Stimulated activated CD4-positive, alpha-beta T cell treated with anti-CD3 and anti-CD28 coated beads, Interleukin-12 subunit alpha, Interleukin-12 subunit beta, amount 100 ng/mL, for 48 hours (primary cell): ENCODE measurements around the gene MEIOB.

Experiments
- DNase-seq, 3 donors: peaks; one replicate each; pipeline ENCODE4 v3.0.0-alpha.2; 2020; ENCODE audit warnings: low read depth in 2 of 3, low spot score in 1 of 3

MEIOB gene

DNA sequence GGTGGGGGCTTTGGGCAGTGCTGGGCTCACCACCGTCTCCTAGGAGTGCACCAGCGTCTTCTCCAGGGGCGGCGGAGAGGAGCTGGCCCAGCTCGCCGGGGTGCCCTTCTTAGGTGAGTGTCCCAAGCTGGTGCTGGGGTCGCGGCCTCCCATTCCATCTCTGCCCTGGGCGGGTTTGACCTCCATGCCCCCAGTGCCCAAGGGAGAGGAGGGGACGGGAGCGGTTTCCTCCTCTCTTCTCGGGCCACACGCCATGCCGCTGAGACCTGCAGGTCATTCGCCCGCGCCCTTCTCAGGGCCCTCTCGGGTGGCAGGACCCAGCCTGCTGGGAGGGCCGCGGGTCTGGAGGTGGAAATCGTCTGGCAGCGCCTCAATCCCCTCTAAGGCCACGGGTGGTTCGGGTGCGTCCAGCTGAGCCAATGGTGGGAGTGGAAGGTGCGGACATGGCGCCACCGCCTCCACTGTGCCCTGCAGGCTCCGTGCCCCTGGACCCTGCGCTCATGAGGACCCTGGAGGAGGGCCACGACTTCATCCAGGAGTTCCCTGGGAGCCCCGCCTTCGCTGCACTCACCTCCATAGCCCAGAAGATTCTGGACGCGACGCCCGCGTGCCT, 83.8 kb downstream of the MEIOB start:
- DNase-seq: no peak

DNA sequence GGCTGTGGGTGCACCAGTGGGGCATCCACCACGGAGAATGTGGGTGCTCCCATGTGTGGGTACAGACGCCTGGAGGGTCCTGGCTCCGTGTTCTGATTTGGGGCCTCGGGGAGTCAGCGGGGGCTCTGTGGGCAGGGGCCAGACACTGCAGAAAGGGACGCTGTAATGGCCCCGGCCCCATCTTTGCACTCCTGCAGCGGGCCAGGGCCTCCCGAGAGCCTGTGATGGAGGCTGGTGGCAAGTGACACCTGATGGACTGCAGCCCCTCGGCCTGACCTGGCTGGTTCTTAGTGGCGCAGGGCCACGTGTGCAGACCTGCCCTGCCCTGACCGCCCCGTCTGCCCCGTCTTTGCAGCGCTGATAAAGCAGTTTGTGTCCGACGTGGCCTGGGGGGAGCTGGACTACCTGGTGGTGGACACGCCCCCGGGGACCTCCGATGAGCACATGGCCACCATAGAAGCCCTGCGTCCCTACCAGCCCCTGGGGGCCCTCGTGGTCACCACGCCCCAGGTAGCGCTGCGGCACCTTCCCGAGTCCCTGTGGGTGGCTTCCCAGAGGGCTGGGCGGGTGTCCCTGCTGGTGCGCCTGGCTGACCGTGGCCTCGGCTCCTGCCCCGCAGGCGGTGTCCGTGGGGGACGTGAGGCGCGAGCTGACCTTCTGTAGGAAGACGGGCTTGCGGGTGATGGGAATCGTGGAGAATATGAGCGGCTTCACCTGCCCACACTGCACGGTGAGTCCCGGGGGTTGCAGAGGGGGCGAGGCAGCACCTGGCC, 84.5 kb downstream of the MEIOB start:
- no peak for DNase-seq

DNA sequence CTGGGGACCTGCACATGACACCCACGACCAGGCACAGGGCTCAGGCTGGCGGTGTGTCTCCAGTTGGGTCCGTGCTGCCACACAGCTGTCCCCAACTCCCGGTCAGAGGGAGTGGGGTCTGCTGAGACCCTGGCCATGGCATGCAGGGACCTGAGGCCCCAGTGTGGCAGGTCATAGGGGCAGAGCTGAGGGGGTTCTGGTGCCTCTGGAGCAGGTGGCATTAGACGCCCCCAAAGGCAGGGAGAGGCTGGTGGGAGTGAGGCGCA, 85.0 kb downstream of the MEIOB start:
- DNase-seq: no peak

GRCh38 chr16:1786242-1787055, 85.5 kb downstream of the MEIOB start:
- no peak for DNase-seq

- DNase-seq: no peak
Observed at GRCh38 chr16:1785846-1786170, 86.2 kb downstream of the MEIOB start.

DNA sequence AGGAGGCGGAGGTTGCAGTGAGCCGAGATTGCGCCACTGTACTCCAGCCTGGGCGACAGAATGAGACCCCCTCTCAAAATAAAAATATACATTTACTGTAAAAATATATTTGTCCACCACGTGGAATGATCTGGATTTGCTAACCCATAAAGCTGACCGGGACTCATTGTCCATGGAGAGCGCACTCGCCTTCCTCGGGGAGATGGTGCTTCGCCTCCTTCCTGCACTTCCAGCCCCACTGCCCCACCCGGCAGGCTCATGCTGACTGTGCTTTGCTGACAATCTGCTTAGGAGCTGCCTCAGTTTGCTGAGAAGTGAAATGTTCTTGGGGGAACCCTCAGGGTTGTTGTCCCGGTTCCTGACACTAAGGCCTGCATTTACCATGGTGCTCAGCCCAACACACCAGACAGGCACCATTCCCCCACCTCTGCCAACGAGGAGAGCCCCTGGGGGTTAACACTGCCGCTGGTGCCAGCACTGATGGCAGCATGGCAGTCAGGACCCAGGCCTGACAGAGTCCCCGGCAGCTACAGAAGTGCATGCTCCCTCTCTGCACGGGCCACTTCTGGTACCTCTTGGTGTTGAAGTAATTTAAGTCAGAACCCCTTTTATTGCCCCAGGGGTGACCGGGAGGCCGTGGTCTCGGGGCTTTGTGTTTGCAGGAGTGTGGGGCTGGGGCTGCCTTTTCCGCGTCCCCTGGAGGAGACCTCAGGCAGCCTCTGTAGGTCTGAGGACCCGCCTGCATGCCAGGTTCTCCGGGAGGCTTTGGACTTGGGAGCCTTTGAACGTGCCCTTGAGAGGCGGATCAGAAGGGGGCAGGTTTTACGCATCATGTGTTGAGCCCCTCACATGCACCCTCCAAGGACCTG, 86.8 kb downstream of the MEIOB start:
- DNase-seq: no peak
